CD4-positive, alpha-beta T cell treated with Interleukin-12 subunit alpha and Interleukin-12 subunit beta, for 1 hour (primary cell): ENCODE data around the gene CD247.

Source experiments
- DNase-seq: peaks from one replicate; pipeline ENCODE4 v3.0.0-alpha.2; 2020

The CD247 gene

DNA sequence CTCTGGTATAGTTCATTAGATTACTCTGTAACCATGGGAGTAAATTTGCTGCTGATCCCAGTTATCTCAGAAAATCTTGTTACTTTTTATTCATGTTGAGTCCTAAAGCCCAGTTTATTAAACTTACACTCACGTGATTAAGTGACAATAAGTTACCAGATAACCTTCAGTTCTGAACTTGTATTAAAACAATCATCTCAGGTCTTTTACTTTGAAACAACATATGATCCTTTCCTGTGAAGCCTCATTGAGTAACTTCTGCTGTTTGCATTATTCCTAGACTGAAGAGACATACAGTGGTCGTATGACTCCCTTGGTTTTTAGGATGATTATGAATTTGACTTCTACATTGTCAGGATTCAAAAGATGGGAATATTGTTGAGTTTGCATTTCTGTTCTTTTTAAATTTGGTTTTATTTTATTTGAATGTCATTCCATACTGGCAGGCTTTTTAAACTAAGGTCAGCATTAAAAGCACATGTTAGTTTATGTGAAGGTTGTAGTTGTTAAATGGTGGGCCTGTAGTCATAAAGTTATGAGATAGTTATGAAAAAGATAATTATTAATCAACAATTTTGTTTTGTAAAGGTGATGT, 117.9 kb downstream of the CD247 start:
- no peak for DNase-seq

DNA sequence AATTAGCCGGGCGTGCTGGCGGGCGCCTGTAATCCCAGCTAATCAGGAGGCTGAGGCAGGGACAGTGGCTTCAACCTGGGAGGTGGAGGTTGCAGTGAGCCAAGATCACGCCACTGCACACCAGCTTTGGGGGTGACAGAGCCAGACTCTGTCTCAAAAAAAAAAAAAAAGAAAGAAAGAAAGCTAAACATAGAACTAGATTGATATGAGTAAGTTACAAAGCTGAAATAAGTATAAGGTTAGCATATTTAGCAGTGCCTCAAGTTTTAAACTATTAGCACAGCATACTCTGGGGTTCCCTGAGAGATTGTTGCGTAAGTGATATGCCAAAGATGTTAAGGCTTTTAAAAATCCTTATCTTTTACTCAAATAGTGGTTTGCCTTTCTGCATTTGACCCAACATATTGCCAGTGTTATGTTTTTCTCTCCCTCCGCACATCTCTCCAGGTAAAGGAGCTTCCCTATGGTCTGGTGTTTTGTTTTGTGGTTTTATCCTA, 126.1 kb downstream of the CD247 start:
- DNase-seq: no peak

DNA sequence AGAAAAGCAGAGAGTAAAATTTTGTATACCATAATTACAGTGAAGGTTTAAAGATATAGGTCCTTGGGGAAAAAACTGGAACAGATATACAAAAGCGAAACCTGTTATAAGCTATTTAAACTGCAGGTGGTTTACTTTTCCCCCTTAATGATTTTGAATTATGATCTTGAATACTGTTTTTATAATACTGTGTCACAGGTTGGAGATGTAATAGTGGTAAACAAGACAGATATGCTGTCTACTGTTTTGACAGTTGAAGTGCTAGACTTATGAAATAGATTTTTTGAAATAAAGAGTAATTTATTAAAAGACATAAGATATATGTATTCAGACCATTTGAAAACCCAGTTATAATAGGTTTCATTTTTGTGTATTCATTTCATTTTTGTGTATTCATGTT, 129.4 kb downstream of the CD247 start:
- no peak for DNase-seq

DNA sequence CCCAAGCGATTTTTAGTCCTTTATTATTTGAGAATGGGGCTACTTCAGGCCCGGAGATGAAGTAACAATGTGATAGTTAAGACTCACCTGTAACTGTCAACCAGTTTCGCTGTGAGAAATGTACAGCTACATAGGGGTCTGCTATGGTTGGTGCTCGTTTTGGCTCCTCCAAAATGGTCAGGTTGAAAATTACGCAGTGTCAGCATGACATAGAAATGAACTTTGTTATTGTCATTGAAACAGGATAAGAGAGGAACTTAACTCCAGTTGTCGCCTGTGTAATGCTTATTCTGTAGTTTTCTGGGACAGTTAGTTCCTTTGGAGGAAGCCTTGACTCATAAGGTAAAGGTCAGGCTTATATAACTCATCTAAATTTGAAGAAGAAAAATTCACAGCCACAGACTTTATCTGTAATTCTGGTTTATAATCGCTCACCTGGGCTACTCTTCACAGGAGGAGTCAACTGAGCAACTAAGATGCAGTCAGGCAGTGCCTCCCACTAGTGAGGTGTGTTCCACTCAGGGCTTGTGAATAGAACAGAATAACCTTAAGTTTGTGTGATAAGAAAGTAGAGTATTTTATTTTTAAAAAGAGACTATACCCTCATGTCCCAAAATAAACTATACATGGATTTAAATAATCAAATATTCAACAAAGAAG, 130.9 kb downstream of the CD247 start:
- no peak for DNase-seq
